ENCODE measurements around the gene RYK.

Gene RYK

DNA sequence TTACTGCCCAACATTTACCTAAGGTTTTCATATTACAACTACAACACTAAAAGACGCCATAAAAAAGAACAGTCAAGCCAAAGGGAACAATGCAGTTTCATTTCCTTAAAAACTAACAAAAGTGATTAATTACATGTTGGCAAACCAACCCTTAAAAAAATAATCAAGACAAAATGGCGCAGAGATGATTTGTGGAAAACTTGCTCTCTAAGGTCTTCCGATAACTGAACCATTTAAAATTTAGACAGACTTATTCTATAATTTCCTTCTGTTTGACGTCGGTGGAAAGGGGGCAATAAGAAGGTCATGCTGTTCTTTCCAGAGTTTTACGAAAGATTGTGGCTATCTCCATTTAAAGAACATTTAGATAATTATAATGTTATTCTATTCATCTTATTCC is 87.6 kb downstream of the RYK start:
- POLR2A ChIA-PET, result no interaction called here
- Histone ChIP-seq H3K4me1 (ENCODE audit: control insufficient read depth, insufficient read depth, low read length) (no peaks in the 10 kb centered on the region), H3K36me3 (ENCODE audit: control insufficient read depth in 2 of 2, insufficient read depth in 1 of 2, low read length in 2 of 2) (peaks cover 0 to 31% of the 10 kb centered on the region in 2 experiments; a peak in 2 of 3 replicates), H3K9me3 (ENCODE audit: control insufficient read depth, insufficient read depth, low read depth, low read length) (no peaks in the 10 kb centered on the region), H3K4me3 (ENCODE audit: low read depth, low read length) (no peak overlapping the region), H3K27ac (ENCODE audit: extremely low read depth, low read depth, low read length) (no peak overlapping the region)
- TF ChIP-seq FEZF1 (tag by site-specific recombination; IDR thresholded peaks at IDR 0.05), result no peak
- no peak for TF ChIP-seq ZNF555 (tag by site-specific recombination; conservative IDR thresholded peaks at IDR 0.05)
- no peak for TF ChIP-seq ZNF843 (tag by site-specific recombination; IDR thresholded peaks at IDR 0.05)
- no peak for TF ChIP-seq ZNF704 (tag by site-specific recombination; IDR thresholded peaks at IDR 0.05)
- CTCF ChIA-PET, result interaction anchor here (0.9 kb wide), 1 partner anchor 50 kb away, joined by 4 read pairs; no protein-coding TSS in a partner anchor

GRCh38 chr3:134161898-134162615 is 88.6 kb downstream of the RYK start:
- ChIA-PET POLR2A (no interaction called here), CTCF (interaction anchor here (0.6 kb wide), 1 partner anchor 1263 kb away, joined by 5 read pairs; no protein-coding TSS in a partner anchor)
- Histone ChIP-seq H3K27ac (ENCODE audit: extremely low read depth, low read depth, low read length) (no peak overlapping the region), H3K36me3 (ENCODE audit: control insufficient read depth in 2 of 2, insufficient read depth in 1 of 2, low read length in 2 of 2) (peaks cover 0 to 37% of the 10 kb centered on the region in 2 experiments; a peak in 2 of 3 replicates), H3K9me3 (ENCODE audit: control insufficient read depth, insufficient read depth, low read depth, low read length) (no peaks in the 10 kb centered on the region), H3K4me1 (ENCODE audit: control insufficient read depth, insufficient read depth, low read length) (no peaks in the 10 kb centered on the region), H3K4me3 (ENCODE audit: low read depth, low read length) (no peak overlapping the region)
- TF ChIP-seq GLI2 (tag by site-specific recombination; IDR thresholded peaks at IDR 0.05; ENCODE audit: borderline replicate concordance, low read depth) (no peak), ATF2 (tag by site-specific recombination; IDR thresholded peaks at IDR 0.05; ENCODE audit: low read depth) (peak; percentile 50; the same call in 1 of the 2 replicates)

DNA sequence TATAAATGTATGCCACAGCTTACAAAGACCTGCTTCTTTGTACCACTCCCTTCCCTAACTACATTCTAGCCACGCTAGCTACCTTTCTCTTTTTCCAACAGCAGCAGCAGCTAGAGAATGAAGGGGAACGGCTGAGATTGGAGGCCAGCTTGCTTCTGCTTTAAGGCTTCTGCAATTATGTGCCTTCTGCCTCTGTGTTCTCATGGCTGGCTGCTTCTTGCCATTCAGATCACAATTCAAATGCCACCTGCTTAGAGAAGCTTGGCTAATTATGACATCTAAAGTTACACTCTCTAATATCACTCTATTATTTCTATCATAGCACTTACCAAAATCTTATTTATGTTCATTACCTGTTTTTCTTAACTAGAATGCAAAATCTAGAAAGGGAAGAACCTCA is 95.2 kb downstream of the RYK start:
- Histone ChIP-seq H3K4me1 (ENCODE audit: control insufficient read depth, insufficient read depth, low read length) (no peaks in the 10 kb centered on the region), H3K27ac (ENCODE audit: extremely low read depth, low read depth, low read length) (no peak overlapping the region), H3K36me3 (ENCODE audit: control insufficient read depth in 2 of 2, insufficient read depth in 1 of 2, low read length in 2 of 2) (peaks cover 0 to 76% of the 10 kb centered on the region in 2 experiments; a peak in 2 of 3 replicates), H3K9me3 (ENCODE audit: control insufficient read depth, insufficient read depth, low read depth, low read length) (no peaks in the 10 kb centered on the region), H3K4me3 (ENCODE audit: low read depth, low read length) (no peak overlapping the region)
- TF ChIP-seq ZNF132 (tag by site-specific recombination; IDR thresholded peaks at IDR 0.05; ENCODE audit: borderline replicate concordance) (no peak), ZNF133 (tag by site-specific recombination; IDR thresholded peaks at IDR 0.05) (no peak), ZNF555 (tag by site-specific recombination; conservative IDR thresholded peaks at IDR 0.05) (no peak), ZSCAN30 (tag by site-specific recombination; IDR thresholded peaks at IDR 0.05) (no peak), ZNF362 (tag by site-specific recombination; IDR thresholded peaks at IDR 0.05) (no peak), ZNF629 (tag by site-specific recombination; IDR thresholded peaks at IDR 0.05) (no peak), ZNF404 (tag by site-specific recombination; IDR thresholded peaks at IDR 0.05) (no peak), ZSCAN23 (tag by site-specific recombination; IDR thresholded peaks at IDR 0.05) (no peak), SCRT1 (tag by site-specific recombination; IDR thresholded peaks at IDR 0.05; ENCODE audit: borderline replicate concordance) (no peak), ZNF600 (tag by site-specific recombination; IDR thresholded peaks at IDR 0.05) (no peak), ZNF792 (tag by site-specific recombination; IDR thresholded peaks at IDR 0.05) (no peak), ZNF223 (tag by site-specific recombination; IDR thresholded peaks at IDR 0.05) (no peak), ZNF513 (tag by site-specific recombination; IDR thresholded peaks at IDR 0.05) (no peak), TRIM28 (IDR thresholded peaks at IDR 0.05; ENCODE audit: borderline replicate concordance, low read length) (no peak)
- ChIA-PET POLR2A (no interaction called here), CTCF (interaction anchor here (1.6 kb wide), 1 partner anchor 56 kb away, joined by 7 read pairs; no protein-coding TSS in a partner anchor)

All from HEK293 (cell line).